ENCODE results near the gene MAP1LC3B.
A peak's percentile ranks its signal among the peaks of the same experiment; 100 is the strongest.

MAP1LC3B gene

DNA sequence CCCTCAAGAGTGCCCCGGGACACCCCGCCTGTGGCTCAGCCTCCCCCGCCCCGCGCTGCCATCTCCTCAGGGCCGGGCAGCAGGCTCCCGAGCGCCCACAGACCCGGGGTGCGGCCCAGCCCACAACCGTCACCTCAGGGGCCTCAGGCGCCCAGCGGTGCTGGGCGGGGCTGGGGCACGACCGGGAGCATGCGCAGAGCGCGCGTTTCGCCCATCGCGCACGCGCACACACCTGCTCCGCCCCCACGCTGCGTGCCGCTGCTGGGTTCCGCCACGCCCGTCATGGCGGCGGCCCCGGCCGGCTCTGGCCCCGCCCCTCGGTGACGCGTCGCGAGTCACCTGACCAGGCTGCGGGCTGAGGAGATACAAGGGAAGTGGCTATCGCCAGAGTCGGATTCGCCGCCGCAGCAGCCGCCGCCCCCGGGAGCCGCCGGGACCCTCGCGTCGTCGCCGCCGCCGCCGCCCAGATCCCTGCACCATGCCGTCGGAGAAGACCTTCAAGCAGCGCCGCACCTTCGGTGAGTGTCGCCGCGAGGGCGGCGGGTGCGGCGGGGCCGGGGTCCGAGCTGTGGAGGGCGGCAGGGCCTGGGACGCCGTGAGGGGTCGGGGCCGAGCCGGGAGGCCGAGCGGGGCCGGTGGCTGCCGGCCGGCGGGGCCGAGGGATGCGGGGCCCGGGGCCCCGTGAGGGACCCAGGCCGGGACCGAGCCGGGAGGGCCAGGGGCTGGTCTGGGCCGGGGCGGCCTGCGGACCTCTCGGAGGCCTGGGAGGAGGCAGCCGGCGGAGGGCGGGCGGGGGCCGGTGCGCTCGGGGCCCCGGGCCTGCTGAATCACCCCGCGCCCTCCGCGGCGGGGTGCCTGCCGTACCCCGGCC lies at the start of gene MAP1LC3B:
Gene MAP1LC3B, plus strand, starts transcription at position 387 of the 871 bp plus-strand sequence. Its CDS starts 92 bp downstream, at position 479.
- peak within 1 kb of the TSS; percentile 67 for H3K4me3 ChIP-seq (ENCODE audit: low read depth, low read length)
- TF ChIP-seq CTCF (IDR thresholded peaks at IDR 0.05; ENCODE audit: borderline replicate concordance, insufficient read depth, low read depth, low read length), result no peak

DNA sequence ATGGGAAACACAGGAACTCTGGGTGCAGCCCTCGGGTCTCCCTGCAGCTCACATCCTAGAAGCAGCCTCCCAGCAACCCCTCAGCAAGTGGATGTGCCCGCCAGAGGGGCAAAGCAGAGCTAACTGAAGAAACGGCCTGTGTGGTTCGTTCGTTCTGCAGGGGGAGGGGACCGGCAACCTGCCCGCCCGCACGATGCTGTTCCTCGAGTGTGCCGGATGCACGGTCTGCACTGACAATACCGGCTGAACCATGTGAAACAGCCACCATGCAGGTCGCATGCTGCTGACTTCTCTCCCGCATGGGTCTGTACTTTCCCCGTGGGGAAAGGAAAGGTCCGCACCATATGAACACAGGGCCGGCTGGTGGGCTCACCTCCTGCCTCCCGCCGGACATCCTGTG lies 49.6 kb upstream of the MAP1LC3B start:
- no peak overlapping the region for H3K4me3 ChIP-seq (ENCODE audit: low read depth, low read length)
- no peak for TF ChIP-seq CTCF (IDR thresholded peaks at IDR 0.05; ENCODE audit: borderline replicate concordance, insufficient read depth, low read depth, low read length)

- H3K4me3 ChIP-seq (ENCODE audit: low read depth, low read length), result no peak overlapping the region
- no peak for TF ChIP-seq CTCF (IDR thresholded peaks at IDR 0.05; ENCODE audit: borderline replicate concordance, insufficient read depth, low read depth, low read length)
Measured at GRCh38 chr16:87342978-87343752, 49.0 kb upstream of the MAP1LC3B start.

- no peak for TF ChIP-seq CTCF (IDR thresholded peaks at IDR 0.05; ENCODE audit: borderline replicate concordance, insufficient read depth, low read depth, low read length)
- H3K4me3 ChIP-seq (ENCODE audit: low read depth, low read length), result no peak overlapping the region
Measured at GRCh38 chr16:87343753-87344050, 48.4 kb upstream of the MAP1LC3B start.

DNA sequence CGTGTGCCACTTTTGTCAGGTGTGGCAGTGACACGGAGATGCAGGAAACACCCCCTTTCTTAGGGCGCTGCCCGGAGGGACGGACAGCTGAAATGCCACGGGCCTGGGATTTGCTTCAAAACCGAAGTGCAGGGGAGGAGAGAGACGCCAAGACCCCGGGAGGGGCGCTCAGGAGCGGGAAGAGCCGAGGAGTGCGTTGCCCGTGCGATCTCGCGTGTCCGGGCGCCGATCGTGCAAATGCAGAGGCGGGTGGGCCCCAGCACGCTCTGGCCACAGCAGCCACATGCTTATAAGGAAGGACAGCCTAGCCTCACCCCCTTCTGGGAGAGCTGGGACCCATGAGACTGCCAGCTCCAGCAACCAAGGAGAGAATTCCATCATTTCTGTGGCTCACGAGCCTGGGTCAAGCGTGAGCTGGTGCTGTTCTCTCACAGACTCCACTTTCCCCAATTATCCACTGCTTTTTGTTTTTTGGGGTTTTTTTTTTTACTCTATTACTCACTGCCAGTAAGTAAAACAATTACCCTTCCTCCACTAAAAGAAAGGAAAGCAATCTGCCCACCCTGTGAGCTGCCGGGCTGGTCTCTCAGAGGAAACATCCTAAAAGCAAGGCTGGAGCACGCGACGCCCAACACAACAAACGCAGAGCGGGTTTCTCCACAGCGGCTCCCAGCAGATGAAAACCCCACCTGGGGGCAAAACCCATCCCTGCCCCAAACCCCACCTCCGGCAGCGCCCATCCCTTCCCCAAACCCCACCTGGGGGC lies 47.8 kb upstream of the MAP1LC3B start:
- no peak for TF ChIP-seq CTCF (IDR thresholded peaks at IDR 0.05; ENCODE audit: borderline replicate concordance, insufficient read depth, low read depth, low read length)
- no peak overlapping the region for H3K4me3 ChIP-seq (ENCODE audit: low read depth, low read length)

DNA sequence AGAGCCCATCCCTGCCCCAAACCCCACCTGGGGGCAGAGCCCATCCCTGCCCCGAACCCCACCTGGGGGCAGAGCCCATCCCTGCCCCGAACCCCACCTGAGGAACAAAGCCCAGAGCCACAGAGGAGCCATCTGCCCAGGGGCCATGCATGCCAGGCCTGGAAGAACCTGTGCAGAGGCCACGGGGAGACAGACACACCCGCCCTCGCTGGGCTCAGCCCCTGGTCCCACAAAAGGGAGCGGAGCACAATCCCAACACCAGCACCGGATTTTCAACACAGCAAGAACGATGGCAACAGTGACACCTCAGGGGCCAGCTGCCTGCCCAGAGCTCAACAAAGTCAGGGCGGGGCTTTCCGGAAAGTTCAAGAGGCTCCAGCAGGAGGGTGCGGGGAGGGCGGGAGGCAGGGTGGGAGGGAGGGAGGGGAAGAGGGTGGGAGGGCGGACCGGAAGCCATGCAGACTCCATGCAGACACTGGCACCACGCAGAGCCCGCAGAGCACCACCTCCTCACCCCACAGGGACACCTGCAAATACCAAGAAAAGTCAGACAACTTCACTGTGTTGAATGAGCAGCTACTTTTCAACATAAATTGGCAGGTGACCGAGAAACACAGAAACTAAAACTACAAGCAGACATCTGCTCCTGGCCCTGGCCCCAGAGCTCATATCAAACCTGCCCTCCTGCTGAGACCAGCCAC lies 47.1 kb upstream of the MAP1LC3B start:
- no peak for TF ChIP-seq CTCF (IDR thresholded peaks at IDR 0.05; ENCODE audit: borderline replicate concordance, insufficient read depth, low read depth, low read length)
- no peak overlapping the region for H3K4me3 ChIP-seq (ENCODE audit: low read depth, low read length)
